Epidermal melanocyte (primary cell): ENCODE data around the gene CLDND1.

Experiments
- DNase-seq: peaks from one replicate; pipeline ENCODE4 v3.0.0; 2011; ENCODE audit warnings: low spot score; ENCODE audit not compliant: insufficient read length

CLDND1 gene

GRCh38 chr3:98514948-98515347, 7.8 kb downstream of the CLDND1 start:
- DNase-seq, result no peak

GRCh38 chr3:98513736-98514135, 9.0 kb downstream of the CLDND1 start:
- no peak for DNase-seq

GRCh38 chr3:98513091-98513511, 9.6 kb downstream of the CLDND1 start:
- DNase-seq, result no peak

GRCh38 chr3:98512576-98512975, 10.1 kb downstream of the CLDND1 start:
- no peak for DNase-seq

GRCh38 chr3:98508582-98508981, 14.1 kb downstream of the CLDND1 start:
- DNase-seq, result no peak

- DNase-seq, result no peak
Observed at GRCh38 chr3:98504539-98504938, 18.2 kb downstream of the CLDND1 start.

- DNase-seq, result no peak
Observed at GRCh38 chr3:98501863-98502576, 20.7 kb downstream of the CLDND1 start.

GRCh38 chr3:98501270-98501669, 21.4 kb downstream of the CLDND1 start:
- DNase-seq, result no peak

GRCh38 chr3:98500019-98500418, 22.7 kb downstream of the CLDND1 start:
- DNase-seq, result no peak

GRCh38 chr3:98497381-98497780, 25.3 kb downstream of the CLDND1 start, which contains the start of gene OR5K2:
TSS of gene OR5K2 (plus strand) at chr3:98497681. CDS start at chr3:98497681, 0 bp downstream.
- DNase-seq, result no peak

- DNase-seq, result no peak
Observed at GRCh38 chr3:98483626-98484025, 39.1 kb downstream of the CLDND1 start.

GRCh38 chr3:98482717-98483482, 39.8 kb downstream of the CLDND1 start:
- DNase-seq, result no peak
